ENCODE data around the gene GNB1L.

GNB1L gene

GRCh38 chr22:19870153-19871022 lies 15.7 kb upstream of the GNB1L start:
- Histone ChIP-seq H3K27ac (ENCODE audit: insufficient read depth, low read length, poor library complexity, severe bottlenecking) (no peak overlapping the region), H3K27me3 (replicated peaks; ENCODE audit: control insufficient read depth, insufficient read depth, low read length, poor library complexity, severe bottlenecking) (no peaks in the 10 kb centered on the region), H3K9me3 (ENCODE audit: control insufficient read depth, low read length) (no peaks in the 10 kb centered on the region), H3K4me3 (ENCODE audit: insufficient read depth, low read depth, low read length, poor library complexity, severe bottlenecking) (no peak overlapping the region), H3K4me1 (ENCODE audit: control insufficient read depth, insufficient read depth, low read length, poor library complexity, severe bottlenecking) (peaks cover 13% of the 10 kb centered on the region), H3K36me3 (ENCODE audit: control insufficient read depth, insufficient read depth, low read length) (no peaks in the 10 kb centered on the region)
- no peak for DNase-seq

GRCh38 chr22:19869497-19870152 lies 15.0 kb upstream of the GNB1L start:
- H3K27ac ChIP-seq (ENCODE audit: insufficient read depth, low read length, poor library complexity, severe bottlenecking) = no peak overlapping the region
- no peaks in the 10 kb centered on the region for H3K36me3 ChIP-seq (ENCODE audit: control insufficient read depth, insufficient read depth, low read length)
- no peak for DNase-seq
- no peak overlapping the region for H3K4me3 ChIP-seq (ENCODE audit: insufficient read depth, low read depth, low read length, poor library complexity, severe bottlenecking)
- H3K9me3 ChIP-seq (ENCODE audit: control insufficient read depth, low read length) = no peaks in the 10 kb centered on the region
- peaks cover 8% of the 10 kb centered on the region for H3K4me1 ChIP-seq (ENCODE audit: control insufficient read depth, insufficient read depth, low read length, poor library complexity, severe bottlenecking)
- no peaks in the 10 kb centered on the region for H3K27me3 ChIP-seq (replicated peaks; ENCODE audit: control insufficient read depth, insufficient read depth, low read length, poor library complexity, severe bottlenecking)

- H3K36me3 ChIP-seq (ENCODE audit: control insufficient read depth, insufficient read depth, low read length) = no peaks in the 10 kb centered on the region
- no peak overlapping the region for H3K4me3 ChIP-seq (ENCODE audit: insufficient read depth, low read depth, low read length, poor library complexity, severe bottlenecking)
- no peak overlapping the region for H3K27ac ChIP-seq (ENCODE audit: insufficient read depth, low read length, poor library complexity, severe bottlenecking)
- H3K27me3 ChIP-seq (replicated peaks; ENCODE audit: control insufficient read depth, insufficient read depth, low read length, poor library complexity, severe bottlenecking) = no peaks in the 10 kb centered on the region
- no peak for DNase-seq
- peaks cover under 1% of the 10 kb centered on the region for H3K4me1 ChIP-seq (ENCODE audit: control insufficient read depth, insufficient read depth, low read length, poor library complexity, severe bottlenecking)
- H3K9me3 ChIP-seq (ENCODE audit: control insufficient read depth, low read length) = no peaks in the 10 kb centered on the region
Observed at GRCh38 chr22:19868773-19869471, 14.2 kb upstream of the GNB1L start.

GRCh38 chr22:19868333-19868732 lies 13.7 kb upstream of the GNB1L start:
- Histone ChIP-seq H3K27ac (ENCODE audit: insufficient read depth, low read length, poor library complexity, severe bottlenecking) (no peak overlapping the region), H3K36me3 (ENCODE audit: control insufficient read depth, insufficient read depth, low read length) (no peaks in the 10 kb centered on the region), H3K27me3 (replicated peaks; ENCODE audit: control insufficient read depth, insufficient read depth, low read length, poor library complexity, severe bottlenecking) (no peaks in the 10 kb centered on the region), H3K4me3 (ENCODE audit: insufficient read depth, low read depth, low read length, poor library complexity, severe bottlenecking) (no peak overlapping the region), H3K4me1 (ENCODE audit: control insufficient read depth, insufficient read depth, low read length, poor library complexity, severe bottlenecking) (no peaks in the 10 kb centered on the region), H3K9me3 (ENCODE audit: control insufficient read depth, low read length) (no peaks in the 10 kb centered on the region)
- no peak for DNase-seq

GRCh38 chr22:19867617-19868016 lies 12.9 kb upstream of the GNB1L start:
- Histone ChIP-seq H3K36me3 (ENCODE audit: control insufficient read depth, insufficient read depth, low read length) (no peaks in the 10 kb centered on the region), H3K27me3 (replicated peaks; ENCODE audit: control insufficient read depth, insufficient read depth, low read length, poor library complexity, severe bottlenecking) (no peaks in the 10 kb centered on the region), H3K4me1 (ENCODE audit: control insufficient read depth, insufficient read depth, low read length, poor library complexity, severe bottlenecking) (no peaks in the 10 kb centered on the region), H3K4me3 (ENCODE audit: insufficient read depth, low read depth, low read length, poor library complexity, severe bottlenecking) (no peak overlapping the region), H3K27ac (ENCODE audit: insufficient read depth, low read length, poor library complexity, severe bottlenecking) (no peak overlapping the region), H3K9me3 (ENCODE audit: control insufficient read depth, low read length) (no peaks in the 10 kb centered on the region)
- DNase-seq = no peak

GRCh38 chr22:19866665-19867009 lies 12.0 kb upstream of the GNB1L start:
- no peak for DNase-seq
- H3K4me3 ChIP-seq (ENCODE audit: insufficient read depth, low read depth, low read length, poor library complexity, severe bottlenecking) = no peak overlapping the region
- no peak overlapping the region for H3K27ac ChIP-seq (ENCODE audit: insufficient read depth, low read length, poor library complexity, severe bottlenecking)
- H3K36me3 ChIP-seq (ENCODE audit: control insufficient read depth, insufficient read depth, low read length) = no peaks in the 10 kb centered on the region
- H3K27me3 ChIP-seq (replicated peaks; ENCODE audit: control insufficient read depth, insufficient read depth, low read length, poor library complexity, severe bottlenecking) = no peaks in the 10 kb centered on the region
- H3K4me1 ChIP-seq (ENCODE audit: control insufficient read depth, insufficient read depth, low read length, poor library complexity, severe bottlenecking) = no peaks in the 10 kb centered on the region
- no peaks in the 10 kb centered on the region for H3K9me3 ChIP-seq (ENCODE audit: control insufficient read depth, low read length)

- Histone ChIP-seq H3K9me3 (ENCODE audit: control insufficient read depth, low read length) (no peaks in the 10 kb centered on the region), H3K27me3 (replicated peaks; ENCODE audit: control insufficient read depth, insufficient read depth, low read length, poor library complexity, severe bottlenecking) (no peaks in the 10 kb centered on the region), H3K36me3 (ENCODE audit: control insufficient read depth, insufficient read depth, low read length) (no peaks in the 10 kb centered on the region), H3K4me1 (ENCODE audit: control insufficient read depth, insufficient read depth, low read length, poor library complexity, severe bottlenecking) (no peaks in the 10 kb centered on the region), H3K27ac (ENCODE audit: insufficient read depth, low read length, poor library complexity, severe bottlenecking) (no peak overlapping the region), H3K4me3 (ENCODE audit: insufficient read depth, low read depth, low read length, poor library complexity, severe bottlenecking) (no peak overlapping the region)
- DNase-seq = no peak
Observed at GRCh38 chr22:19865141-19865829, 10.6 kb upstream of the GNB1L start.

GRCh38 chr22:19864538-19865106 lies 9.9 kb upstream of the GNB1L start:
- no peaks in the 10 kb centered on the region for H3K4me1 ChIP-seq (ENCODE audit: control insufficient read depth, insufficient read depth, low read length, poor library complexity, severe bottlenecking)
- no peaks in the 10 kb centered on the region for H3K36me3 ChIP-seq (ENCODE audit: control insufficient read depth, insufficient read depth, low read length)
- DNase-seq = no peak

GRCh38 chr22:19863571-19863970 lies 8.9 kb upstream of the GNB1L start:
- no peaks in the 10 kb centered on the region for H3K27me3 ChIP-seq (replicated peaks; ENCODE audit: control insufficient read depth, insufficient read depth, low read length, poor library complexity, severe bottlenecking)
- H3K36me3 ChIP-seq (ENCODE audit: control insufficient read depth, insufficient read depth, low read length) = no peaks in the 10 kb centered on the region
- H3K4me3 ChIP-seq (ENCODE audit: insufficient read depth, low read depth, low read length, poor library complexity, severe bottlenecking) = no peak overlapping the region
- no peaks in the 10 kb centered on the region for H3K9me3 ChIP-seq (ENCODE audit: control insufficient read depth, low read length)
- H3K27ac ChIP-seq (ENCODE audit: insufficient read depth, low read length, poor library complexity, severe bottlenecking) = no peak overlapping the region
- H3K4me1 ChIP-seq (ENCODE audit: control insufficient read depth, insufficient read depth, low read length, poor library complexity, severe bottlenecking) = no peaks in the 10 kb centered on the region
- DNase-seq = no peak

More at GRCh38 chr22:19864538-19865106, 9.9 kb upstream of the GNB1L start:
- H3K4me3 ChIP-seq (ENCODE audit: insufficient read depth, low read depth, low read length, poor library complexity, severe bottlenecking) = no peak overlapping the region
- no peaks in the 10 kb centered on the region for H3K9me3 ChIP-seq (ENCODE audit: control insufficient read depth, low read length)
- no peaks in the 10 kb centered on the region for H3K27me3 ChIP-seq (replicated peaks; ENCODE audit: control insufficient read depth, insufficient read depth, low read length, poor library complexity, severe bottlenecking)
- no peak overlapping the region for H3K27ac ChIP-seq (ENCODE audit: insufficient read depth, low read length, poor library complexity, severe bottlenecking)

Data from effector memory CD4-positive, alpha-beta T cell (primary cell).